T follicular helper cell (primary cell): ENCODE results near the gene KLHDC9.
A peak's percentile ranks its signal among the peaks of the same experiment; 100 is the strongest.
"Not testable (repeated sequence)": the region's sequence is repeated elsewhere in the genome, so short reads cannot be mapped to it uniquely, and the experiment has no call there.

Source experiments
- DNase-seq: peaks from one replicate; pipeline ENCODE4 v3.0.0-alpha.2; 2020; ENCODE audit warnings: low read depth

The KLHDC9 gene

DNA sequence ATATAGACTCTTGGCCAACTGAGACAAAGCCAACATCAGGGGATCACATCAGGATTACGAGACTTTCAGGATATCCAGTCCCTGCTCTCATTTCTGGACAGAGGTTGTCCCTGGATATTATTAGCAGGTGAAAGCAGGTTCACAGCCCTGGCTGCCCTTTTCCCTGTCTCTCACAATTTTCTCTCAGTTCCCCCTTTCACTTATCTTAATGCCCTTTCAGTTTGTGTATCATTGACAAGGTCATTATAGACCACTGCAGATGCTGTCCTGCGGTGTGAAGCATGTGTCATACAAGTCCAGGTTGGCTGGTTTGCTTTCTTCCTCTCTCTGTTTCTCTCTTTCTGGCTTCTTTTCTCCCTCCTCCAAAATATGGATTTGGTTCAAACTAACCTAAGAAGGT, 2.1 kb upstream of the KLHDC9 start:
- DNase-seq: no peak

DNA sequence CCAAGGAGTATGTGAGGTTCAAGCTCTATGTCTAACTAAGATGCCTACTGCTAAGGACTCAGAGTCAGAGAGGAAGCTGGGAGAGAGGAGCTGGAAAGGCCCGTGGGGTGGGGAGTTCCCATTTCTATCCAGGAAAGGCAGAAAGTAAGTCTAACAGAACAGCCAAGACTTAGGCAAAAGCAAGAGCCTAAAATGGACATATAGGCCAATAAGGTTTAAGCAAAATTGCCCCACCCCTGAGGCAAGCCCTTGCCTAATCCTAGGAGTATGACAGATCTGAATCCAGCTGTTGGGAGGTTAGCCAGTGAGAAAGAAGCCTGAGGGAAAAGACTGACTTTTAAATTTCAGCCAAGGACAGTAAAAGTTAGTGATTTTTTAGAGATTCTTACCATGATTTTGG, 1.6 kb upstream of the KLHDC9 start:
- DNase-seq: no peak

DNA sequence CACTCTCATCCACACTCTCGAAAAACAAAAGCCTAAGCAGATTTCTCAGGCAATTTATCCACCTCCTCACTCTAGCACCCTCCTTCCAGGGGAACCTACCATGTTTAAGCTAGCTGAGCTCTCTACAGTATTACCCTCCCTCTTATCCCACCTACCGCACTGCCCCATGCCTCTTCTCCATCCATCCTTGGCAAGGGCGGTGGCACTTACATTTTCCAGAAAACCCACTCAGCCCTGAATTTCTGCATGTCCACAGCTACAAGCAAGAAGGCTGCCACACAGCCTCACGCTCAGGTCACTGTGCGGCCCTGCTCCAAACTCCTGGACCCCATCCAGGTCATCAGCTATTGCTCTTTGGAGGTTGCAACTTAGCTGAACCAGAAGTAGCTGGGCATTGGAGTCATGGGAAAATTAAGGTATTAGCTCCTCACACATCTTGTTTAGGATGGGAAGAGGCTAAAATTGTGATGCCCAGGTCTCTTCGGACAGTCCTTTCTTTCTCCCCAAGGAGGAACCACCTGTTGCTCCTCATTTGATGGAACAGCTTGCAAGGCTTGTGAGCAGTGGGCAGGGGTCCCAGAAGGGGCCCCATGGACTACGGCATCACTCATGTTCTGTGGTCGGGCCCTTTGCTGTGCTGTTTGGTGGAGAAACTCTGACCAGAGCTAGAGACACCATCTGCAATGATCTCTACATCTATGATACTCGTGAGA, 1.1 kb downstream of the KLHDC9 start:
- no peak for DNase-seq

DNA sequence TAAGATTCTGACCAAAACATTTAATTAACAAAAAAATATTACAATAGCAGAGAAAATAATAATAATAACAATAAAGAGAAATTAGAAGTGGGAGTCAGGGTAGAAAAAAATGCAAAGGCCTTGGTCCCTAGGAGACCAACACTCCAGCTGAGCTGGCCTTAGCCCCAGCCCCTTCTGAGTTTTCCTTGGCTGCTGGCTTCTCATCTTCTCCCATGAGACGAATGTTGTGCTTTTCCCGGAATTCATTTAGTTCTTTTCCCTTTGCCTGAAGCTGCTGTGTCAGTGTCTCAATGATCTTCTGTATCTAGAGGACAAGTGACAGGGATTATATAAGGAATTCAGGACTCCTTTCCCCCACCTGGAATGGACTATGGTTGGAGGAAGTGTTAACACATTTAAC, 2.4 kb downstream of the KLHDC9 start:
- no peak for DNase-seq

DNA sequence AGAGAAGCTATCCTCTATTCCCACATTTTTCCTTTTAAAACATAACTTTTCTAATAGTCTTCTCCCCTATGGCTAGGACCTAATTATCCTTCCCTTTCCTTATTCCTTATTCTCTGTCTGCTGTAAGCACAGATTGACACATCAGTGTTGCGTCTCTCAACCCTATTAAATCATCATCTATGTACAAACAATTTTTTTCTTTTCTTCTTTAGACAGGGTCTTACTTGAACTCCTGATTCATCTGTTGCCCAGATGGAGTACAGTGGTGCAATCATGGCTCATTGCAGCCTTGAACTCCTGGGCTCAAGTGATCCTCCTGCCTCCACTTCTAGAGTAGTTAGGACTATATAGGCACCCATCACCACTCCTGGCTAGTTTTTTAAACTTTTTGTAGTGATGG, 8.3 kb downstream of the KLHDC9 start:
- no peak for DNase-seq

DNA sequence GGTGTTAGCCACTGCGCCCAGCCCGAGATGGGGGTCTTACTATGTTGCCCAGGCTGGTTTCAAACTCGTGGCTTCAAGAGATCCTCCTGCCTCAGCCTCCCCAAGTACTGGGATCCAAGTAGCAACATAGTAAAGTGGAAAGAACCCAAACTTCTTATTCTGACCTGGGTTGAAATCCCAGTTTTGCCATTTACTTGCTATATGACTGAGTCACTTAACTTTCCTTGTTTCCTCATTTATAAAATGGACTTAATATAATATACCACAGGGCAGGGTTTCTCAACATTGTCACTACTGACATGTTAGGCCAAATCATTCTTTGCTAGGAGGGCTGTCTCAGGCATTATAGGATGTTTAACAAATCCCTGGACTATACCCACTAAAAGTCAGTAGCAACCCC, 13.0 kb downstream of the KLHDC9 start:
- no peak for DNase-seq

DNA sequence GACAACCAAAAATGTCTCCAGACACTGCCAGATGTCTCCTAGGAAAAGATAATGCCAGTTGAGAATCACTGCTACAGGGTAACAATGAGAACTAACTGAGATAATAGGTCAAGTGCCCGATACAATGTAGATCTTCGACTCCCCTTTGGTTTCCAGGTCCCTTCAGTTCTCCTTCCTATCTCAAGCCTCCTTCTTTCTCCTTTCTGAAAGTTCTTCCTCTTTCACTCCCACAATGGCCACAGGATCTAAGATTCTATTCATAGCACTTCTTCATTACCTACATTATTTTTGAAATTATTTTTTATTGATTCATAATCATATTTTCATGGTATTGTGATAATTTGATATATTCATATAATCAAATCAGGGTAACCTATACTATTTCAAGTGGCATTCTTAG, 13.4 kb downstream of the KLHDC9 start:
- DNase-seq: no peak

DNA sequence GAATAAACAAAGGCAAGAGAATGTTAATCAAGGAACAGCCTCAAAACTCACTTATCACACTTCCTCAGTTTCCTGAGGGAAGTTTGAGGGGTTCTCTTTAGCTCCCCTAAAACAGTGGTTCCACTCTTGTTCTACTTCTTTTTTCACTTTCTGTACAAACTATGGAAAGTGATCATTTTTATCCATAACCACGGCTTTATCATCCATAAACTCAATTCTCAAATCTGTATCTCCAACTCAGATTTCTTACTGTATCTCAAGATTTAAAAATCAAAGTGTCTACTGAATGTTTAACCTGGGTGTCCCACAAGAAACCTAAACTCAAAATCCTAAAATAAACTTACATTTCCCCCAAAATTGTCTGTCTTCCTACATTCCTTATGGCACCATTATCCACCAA, 15.8 kb downstream of the KLHDC9 start:
- no peak for DNase-seq

DNA sequence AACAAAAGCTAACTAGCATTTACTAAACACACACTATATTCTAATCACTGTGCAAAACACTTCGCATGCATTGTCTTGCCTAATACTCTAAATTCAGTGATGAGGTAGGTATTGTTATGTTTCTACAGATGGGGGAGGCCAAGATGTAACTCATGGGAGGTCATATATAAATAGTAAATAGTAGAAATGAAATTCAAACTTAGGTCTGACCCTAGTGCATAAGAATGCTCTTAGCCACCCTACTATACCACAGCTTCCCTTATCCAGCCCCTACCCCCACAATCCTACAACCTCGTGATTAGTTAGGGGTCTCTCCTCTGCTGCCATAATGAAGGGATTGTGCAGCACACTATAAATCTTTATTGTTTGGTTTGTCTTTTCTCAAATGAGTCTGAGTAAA, 16.4 kb downstream of the KLHDC9 start:
- DNase-seq: no peak

DNA sequence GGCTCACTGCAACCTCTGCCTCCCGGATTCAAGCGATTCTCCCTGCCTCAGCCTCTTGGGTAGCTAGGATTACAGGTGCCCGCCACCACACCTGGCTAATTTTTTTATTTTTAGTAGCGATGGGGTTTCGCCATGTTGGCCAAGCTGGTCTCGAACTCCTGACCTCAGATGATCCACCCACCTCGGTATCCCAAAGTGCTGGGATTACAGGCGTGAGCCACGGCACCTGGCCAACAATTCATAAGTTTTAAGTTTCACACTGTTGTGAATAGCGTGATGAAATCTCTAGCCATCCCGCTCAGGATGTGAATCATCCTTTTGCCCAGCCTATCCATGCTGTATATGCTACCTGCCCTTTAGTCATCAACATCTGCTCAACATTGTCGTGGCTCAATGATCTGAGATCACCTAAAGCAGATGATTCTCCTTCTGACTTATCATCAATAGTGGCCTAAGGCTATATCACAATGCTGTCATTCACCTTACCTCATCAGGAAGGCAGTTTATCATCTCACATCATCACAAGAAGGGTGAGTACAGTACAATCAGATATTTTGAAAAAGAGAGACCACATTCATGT, 17.1 kb downstream of the KLHDC9 start:
- DNase-seq: no peak

DNA sequence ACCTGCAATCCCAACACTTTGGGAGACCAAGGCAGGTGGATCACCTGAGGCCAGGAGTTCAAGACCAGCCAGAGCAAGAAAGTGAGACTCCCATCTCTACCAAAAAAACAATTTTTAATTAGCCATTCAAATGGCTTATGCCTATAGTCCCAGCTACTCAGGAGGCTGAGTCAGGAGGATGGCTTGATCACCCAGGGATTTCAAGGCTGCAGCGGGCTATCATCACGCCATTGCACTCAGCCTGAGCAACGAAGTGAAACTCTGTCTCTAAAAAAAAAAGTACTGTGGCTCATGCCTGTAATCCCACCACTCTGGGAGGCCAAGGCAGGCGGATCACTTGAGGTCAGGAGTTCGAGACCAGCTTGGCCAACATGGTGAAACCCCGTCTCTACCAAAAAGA, 17.8 kb downstream of the KLHDC9 start:
- not testable (repeated sequence) for DNase-seq

DNA sequence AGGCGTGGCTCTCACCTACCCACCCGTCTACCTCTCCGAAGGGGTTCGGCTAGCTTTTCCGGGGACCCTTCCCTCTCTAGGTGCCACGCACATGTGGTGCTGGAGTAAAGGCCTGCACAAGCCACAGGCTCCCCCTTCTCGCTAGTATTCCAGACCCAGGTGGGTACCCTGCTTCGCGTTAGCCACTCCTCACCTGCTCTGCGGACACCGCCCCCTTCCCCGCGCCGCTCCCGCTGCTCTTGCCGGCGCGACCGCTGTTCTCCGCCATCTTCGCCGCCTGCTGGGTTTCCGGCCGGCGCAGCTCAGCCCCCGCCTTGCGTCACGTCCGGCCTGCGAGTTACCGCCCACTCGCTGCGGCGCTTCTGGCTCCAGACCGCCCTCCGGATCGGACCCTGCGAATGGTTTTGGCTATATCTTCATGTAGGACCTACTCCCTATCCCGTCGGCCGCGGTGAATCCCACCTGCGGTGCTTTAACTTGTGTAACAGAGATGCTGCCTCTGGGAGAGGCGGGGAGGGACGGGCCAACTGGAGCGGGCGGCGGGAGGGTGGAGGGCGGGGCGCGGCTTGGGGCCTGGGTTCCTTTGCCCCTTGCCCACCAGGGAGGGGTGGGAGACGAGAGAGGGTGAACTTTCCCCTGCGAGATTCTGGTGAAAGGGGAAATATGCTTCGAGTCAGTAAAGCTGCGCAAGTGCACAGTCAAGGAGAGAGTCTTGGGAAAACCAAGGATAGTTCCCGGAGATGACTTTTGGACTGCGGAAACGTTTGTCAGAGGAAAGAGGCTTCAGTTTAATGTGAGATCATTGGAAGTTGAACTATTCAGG, 19.8 kb downstream of the KLHDC9 start, which contains the start of the genes NIT1 and PFDN2:
Gene NIT1 (plus strand): TSS at position 347 of the 823 bp plus-strand sequence. CDS start 72 bp downstream, at position 419.
Gene PFDN2 (minus strand): TSS at position 279 of the 823 bp plus-strand sequence. CDS start 11 bp downstream, at position 268.
- DNase-seq: peak; percentile 77

DNA sequence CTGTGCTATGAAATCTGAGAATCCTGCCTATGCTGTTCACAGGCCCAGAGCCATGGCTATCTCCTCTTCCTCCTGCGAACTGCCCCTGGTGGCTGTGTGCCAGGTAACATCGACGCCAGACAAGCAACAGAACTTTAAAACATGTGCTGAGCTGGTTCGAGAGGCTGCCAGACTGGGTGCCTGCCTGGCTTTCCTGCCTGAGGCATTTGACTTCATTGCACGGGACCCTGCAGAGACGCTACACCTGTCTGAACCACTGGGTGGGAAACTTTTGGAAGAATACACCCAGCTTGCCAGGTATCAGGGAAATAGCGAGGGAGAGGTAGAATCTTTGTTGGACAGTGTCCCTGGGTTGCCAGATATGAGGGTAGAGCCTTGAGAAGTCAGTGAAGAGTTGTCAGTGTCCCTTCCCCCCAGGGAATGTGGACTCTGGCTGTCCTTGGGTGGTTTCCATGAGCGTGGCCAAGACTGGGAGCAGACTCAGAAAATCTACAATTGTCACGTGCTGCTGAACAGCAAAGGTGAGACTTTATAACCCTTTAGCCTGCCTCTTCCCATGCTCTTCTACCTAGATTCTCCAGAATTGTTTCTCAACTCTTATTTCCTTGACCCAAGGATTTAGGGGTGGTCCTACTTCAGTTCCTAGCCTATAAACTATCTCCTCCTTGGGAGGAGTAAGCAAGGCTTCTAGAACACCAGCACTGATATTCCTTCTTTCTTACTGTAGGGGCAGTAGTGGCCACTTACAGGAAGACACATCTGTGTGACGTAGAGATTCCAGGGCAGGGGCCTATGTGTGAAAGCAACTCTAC, 21.1 kb downstream of the KLHDC9 start:
- peak; percentile 58 for DNase-seq

DNA sequence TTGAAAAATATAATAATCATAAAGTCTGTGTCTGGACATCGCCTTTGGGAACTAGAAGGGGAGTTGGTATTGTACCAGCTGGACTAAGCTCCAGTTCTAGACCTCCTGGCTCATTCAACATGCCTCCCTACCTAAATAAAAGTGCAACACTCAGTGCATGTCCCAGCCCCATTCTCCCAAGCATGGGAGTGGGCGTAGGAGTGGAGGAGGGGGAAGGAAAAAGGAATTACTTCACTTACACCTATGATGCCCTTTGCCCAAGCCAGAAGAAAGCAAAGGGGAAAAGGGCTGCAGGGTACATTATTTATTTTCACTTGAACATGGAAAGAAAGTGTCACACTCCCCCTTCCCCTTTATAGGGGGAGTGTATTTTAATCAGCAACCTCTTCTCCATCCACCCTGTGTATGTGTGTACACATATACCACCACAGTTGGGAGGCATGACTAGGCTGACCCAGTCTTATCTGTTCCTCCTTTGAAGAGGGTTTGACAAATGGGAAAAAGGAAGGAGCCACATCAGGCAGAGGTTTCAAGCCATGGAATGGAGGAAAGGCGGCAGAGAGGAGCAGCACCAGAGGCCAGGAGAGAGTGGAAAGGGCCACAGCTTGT, 23.0 kb downstream of the KLHDC9 start:
- DNase-seq: no peak

DNA sequence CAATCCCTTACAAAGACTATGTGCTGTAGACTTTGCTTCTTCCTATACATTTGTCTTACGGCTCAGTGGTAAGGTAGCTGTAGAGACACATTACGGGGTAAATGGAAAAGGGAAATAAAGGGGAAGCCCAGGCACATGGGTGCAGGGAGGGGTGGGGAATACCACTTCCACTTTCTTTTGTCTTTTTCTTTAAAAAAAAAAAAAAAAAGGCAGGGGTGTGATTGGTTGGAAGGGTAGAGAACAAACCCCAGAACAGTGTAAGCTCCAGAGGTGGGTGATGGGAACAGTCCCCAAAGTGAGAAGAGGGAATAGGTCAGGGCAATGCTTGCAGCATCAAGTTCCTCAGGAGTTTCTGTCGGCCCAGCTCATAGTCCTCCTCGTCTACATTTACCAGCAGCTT, 23.7 kb downstream of the KLHDC9 start:
- DNase-seq: no peak

DNA sequence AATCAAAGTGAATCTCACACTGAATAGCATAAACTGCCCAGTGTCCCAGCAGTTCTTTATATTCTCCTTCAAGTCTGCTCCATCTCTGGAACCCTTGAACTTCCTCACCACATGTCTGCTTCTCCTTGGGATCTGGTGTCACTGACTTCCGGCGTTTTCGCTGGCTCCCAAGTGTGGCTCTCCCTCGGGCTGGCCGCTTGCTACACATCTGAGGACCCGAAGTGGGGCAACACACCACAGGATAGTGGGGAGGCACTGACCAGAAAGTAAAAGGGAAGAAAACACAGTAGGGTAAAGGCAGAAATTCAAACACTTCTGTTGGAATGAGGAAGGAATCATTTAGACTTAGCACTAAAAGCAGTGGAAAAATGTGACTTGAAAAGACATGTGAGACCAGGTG, 24.8 kb downstream of the KLHDC9 start:
- DNase-seq: no peak

DNA sequence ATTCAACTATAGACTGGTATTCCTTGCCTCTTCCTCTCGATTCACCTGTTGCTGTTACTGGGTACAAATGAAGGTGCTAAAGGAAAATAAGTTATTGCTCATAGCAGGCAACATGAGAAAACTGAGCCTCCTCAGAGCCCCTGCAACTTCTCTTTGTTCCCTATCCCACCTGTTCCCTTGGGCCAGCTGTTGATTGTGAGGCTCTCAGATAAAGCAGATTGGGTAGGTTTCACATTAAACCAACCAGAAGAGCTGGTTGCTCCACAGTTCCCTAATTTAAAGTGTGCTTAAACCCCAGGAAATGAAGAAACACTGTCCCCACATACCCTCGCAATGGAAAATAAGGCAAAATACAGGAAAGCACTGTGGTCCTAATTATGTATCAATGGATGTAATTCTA, 29.5 kb downstream of the KLHDC9 start:
- DNase-seq: no peak

DNA sequence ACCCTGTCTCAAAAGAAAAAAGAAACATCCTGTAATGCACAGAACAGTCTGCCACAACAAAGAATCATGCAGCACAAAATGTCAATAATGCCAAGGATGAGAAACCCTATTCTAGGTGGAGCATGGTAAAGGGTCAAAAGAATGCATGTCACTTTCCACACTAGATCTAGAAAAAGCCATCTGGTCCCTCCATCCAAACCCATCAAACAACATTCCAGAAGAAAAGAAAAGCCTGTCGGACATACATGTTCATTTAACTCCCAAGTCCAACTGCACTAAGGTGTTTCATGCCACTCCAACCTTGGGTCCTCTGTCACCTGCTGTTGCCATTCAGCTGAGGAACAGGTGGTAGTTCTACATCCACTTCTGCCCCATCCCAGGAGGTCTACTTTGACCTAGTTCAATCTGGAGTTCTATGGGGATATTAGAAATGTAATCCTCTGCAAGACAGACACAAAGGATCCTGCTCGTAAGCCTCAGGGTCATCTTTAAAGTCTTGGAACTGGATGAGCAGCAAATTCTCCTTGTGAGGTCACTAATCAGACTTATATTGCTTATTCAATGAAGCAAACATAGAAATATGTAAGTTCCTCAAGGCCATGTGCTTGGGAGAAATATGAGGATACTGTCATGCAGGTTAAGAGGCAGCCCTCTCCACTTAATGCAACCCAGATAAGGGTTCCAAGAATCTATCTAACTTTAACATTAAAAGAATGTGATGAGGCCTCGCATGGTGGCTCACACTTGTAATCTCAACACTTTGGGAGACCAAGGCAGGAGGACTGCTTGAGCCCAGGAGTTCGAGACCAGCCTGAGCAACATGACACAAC, 30.6 kb downstream of the KLHDC9 start:
- no peak for DNase-seq

DNA sequence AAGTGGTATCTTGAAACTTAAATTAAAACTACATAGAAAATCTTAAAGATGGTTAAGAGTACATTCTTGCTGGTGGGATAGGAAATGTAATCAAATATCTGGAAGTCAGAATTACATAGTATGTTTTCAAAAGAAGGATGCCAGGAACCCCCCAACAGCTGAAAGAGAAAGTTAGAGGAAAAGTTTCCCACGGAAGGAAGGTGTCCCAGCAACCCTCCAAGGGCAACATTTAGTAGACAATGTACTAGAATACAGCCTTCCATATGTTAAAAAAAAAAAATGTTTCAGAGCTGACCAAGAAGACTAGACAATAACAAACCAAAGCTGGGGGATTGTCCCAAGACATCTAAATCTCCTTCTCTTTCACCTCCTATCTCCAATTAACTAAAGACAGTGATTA, 32.1 kb downstream of the KLHDC9 start:
- DNase-seq: no peak

DNA sequence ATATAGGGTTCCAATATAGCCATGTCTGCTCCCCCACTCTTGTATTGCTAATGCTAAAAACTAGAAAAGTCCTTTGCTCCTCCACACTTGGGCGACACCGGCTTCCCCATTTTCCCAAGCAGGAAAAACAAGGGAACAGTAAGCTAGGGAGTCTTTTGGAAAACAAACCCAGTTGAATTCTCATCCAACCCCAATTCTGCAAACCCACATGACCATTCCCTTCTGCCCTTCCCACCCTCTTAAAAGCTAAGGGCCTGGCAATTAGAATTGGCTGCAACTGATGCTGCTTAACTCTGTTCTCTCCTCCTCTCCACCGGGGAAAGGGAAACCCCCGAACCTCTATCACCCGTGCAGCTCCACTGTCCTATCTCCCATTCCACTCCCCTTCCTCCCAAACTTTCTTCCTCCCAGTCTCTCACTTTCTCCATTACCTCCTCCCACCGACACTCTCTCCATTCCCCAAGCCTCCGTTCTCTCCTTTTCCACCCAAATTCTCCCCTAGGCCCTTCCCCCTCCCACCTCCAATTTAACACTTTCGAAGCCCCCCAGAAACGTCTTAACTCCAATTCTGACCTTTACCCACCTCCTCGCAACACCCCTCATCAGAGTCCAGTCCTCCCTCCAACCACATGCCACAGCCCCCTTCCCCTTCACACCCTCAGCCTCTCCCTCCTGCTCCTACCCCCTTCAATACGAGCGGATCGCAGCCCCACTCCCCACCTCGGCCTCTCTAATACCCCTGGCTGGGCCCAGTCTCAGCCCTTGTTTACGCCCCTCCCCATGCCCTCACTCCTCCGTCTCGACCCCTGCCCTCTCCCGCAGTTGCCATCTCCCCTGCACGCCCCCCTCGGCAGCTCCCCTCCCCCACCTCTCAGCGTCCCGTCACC, 33.6 kb downstream of the KLHDC9 start:
- DNase-seq: no peak
